ENCODE data around the gene DCDC2.
"Not testable (repeated sequence)": the region's sequence is repeated elsewhere in the genome, so short reads cannot be mapped to it uniquely, and the experiment has no call there.

The DCDC2 gene

GRCh38 chr6:24223115-24223919 lies 134.5 kb downstream of the DCDC2 start:
- DNase-seq (ENCODE audit: low read depth), result no peak

- no peak for DNase-seq (ENCODE audit: low read depth)
Measured at GRCh38 chr6:24219670-24220069, 138.2 kb downstream of the DCDC2 start.

- no peak for DNase-seq (ENCODE audit: low read depth)
Measured at GRCh38 chr6:24214984-24215383, 142.9 kb downstream of the DCDC2 start.

GRCh38 chr6:24207413-24207812 lies 150.4 kb downstream of the DCDC2 start:
- DNase-seq (ENCODE audit: low read depth), result no peak

- peak; percentile 40 for DNase-seq (ENCODE audit: low read depth)
Measured at GRCh38 chr6:24205020-24205492, 152.8 kb downstream of the DCDC2 start.

GRCh38 chr6:24204113-24204512 lies 153.7 kb downstream of the DCDC2 start:
- not testable (repeated sequence) for DNase-seq (ENCODE audit: low read depth)

- no peak for DNase-seq (ENCODE audit: low read depth)
Measured at GRCh38 chr6:24197892-24198291, 160.0 kb downstream of the DCDC2 start.

GRCh38 chr6:24195836-24196597 lies 161.8 kb downstream of the DCDC2 start:
- DNase-seq (ENCODE audit: low read depth), result no peak

- peak; percentile 1 for DNase-seq (ENCODE audit: low read depth)
Measured at GRCh38 chr6:24194978-24195700, 162.7 kb downstream of the DCDC2 start.

GRCh38 chr6:24193364-24193763 lies 164.5 kb downstream of the DCDC2 start:
- no peak for DNase-seq (ENCODE audit: low read depth)

GRCh38 chr6:24191346-24191745 lies 166.5 kb downstream of the DCDC2 start:
- no peak for DNase-seq (ENCODE audit: low read depth)

GRCh38 chr6:24188578-24189080 lies 169.2 kb downstream of the DCDC2 start:
- no peak for DNase-seq (ENCODE audit: low read depth)

- DNase-seq (ENCODE audit: low read depth), result no peak
Measured at GRCh38 chr6:24187965-24188577, 169.8 kb downstream of the DCDC2 start.

- no peak for DNase-seq (ENCODE audit: low read depth)
Measured at GRCh38 chr6:24186349-24186748, 171.5 kb downstream of the DCDC2 start.

GRCh38 chr6:24183584-24183983 lies 174.3 kb downstream of the DCDC2 start:
- DNase-seq (ENCODE audit: low read depth), result no peak

GRCh38 chr6:24157886-24158285 lies 200.0 kb downstream of the DCDC2 start:
- no peak for DNase-seq (ENCODE audit: low read depth)

- DNase-seq (ENCODE audit: low read depth), result peak; percentile 27
Measured at GRCh38 chr6:24154121-24154520, 203.7 kb downstream of the DCDC2 start.

- DNase-seq (ENCODE audit: low read depth), result no peak
Measured at GRCh38 chr6:24152014-24152413, 205.8 kb downstream of the DCDC2 start.

- no peak for DNase-seq (ENCODE audit: low read depth)
Measured at GRCh38 chr6:24149836-24150235, 208.0 kb downstream of the DCDC2 start.

- no peak for DNase-seq (ENCODE audit: low read depth)
Measured at GRCh38 chr6:24149296-24149695, 208.6 kb downstream of the DCDC2 start.

- DNase-seq (ENCODE audit: low read depth), result no peak
Measured at GRCh38 chr6:24148684-24149083, 209.2 kb downstream of the DCDC2 start.

GRCh38 chr6:24148154-24148570 lies 209.7 kb downstream of the DCDC2 start:
- no peak for DNase-seq (ENCODE audit: low read depth)
